Neutrophil (primary cell): ENCODE results near the gene NBDY.
"Not testable (repeated sequence)": the region's sequence is repeated elsewhere in the genome, so short reads cannot be mapped to it uniquely, and the experiment has no call there.

Experiments
- H3K27ac ChIP-seq: fragments of 200-600 bp; sonication (generic); 2 replicates; pipeline ENCODE4 v1.5.1; 2016; ENCODE audit warnings: mild to moderate bottlenecking, moderate library complexity
- H3K27me3 ChIP-seq: fragments of 200-600 bp; sonication (generic); 2 replicates; pipeline ENCODE4 v1.6.0; 2016; ENCODE audit warnings: mild to moderate bottlenecking
- H3K36me3 ChIP-seq: fragments of 200-600 bp; sonication (generic); 2 replicates; pipeline ENCODE4 v1.5.1; 2017
- H3K4me1 ChIP-seq, 2 experiments: fragments of 200-600 bp in 1 of 2; sonication (generic) in 1 of 2; 1 replicate in 1 of 2; 2 replicates in 1 of 2; pipeline versions ENCODE4 v1.5.1 to v1.6.1; 2013 to 2016; ENCODE audit warnings: low read depth in 1 of 2, low read length in 1 of 2, mild to moderate bottlenecking in 1 of 2, moderate library complexity in 1 of 2; ENCODE audit not compliant: control insufficient read depth in 1 of 2, insufficient read depth in 1 of 2
- H3K4me3 ChIP-seq, 2 experiments: fragments of 200-600 bp in 1 of 2; sonication (generic) in 1 of 2; 1 replicate in 1 of 2; 2 replicates in 1 of 2; pipeline ENCODE4 v1.5.1; 2013 to 2016; ENCODE audit warnings: low read depth in 1 of 2, low read length in 1 of 2, mild to moderate bottlenecking in 1 of 2, moderate library complexity in 1 of 2
- H3K9me3 ChIP-seq: fragments of 200-600 bp; sonication (generic); 2 replicates; pipeline ENCODE4 v1.5.1; 2016
- CTCF ChIP-seq: fragments of 200-600 bp; sonication (generic); IDR thresholded peaks from 2 replicates; pipeline ENCODE4 v1.5.1; 2016; ENCODE audit warnings: antibody characterized with exemption

NBDY gene

GRCh38 chrX:56757327-56757726 is 28.3 kb downstream of the NBDY start:
- TF ChIP-seq CTCF: no peak
- Histone ChIP-seq H3K4me1 (no peaks in the 10 kb centered on the region), H3K36me3 (no peaks in the 10 kb centered on the region), H3K27me3 (no peaks in the 10 kb centered on the region), H3K9me3 (no peaks in the 10 kb centered on the region), H3K4me3 (no peak overlapping the region), H3K27ac (no peak overlapping the region)

GRCh38 chrX:56758456-56758855 is 29.4 kb downstream of the NBDY start:
- no peak overlapping the region for H3K27ac ChIP-seq
- peaks cover 0 to 3% of the 10 kb centered on the region in 2 experiments for H3K4me1 ChIP-seq
- no peaks in the 10 kb centered on the region for H3K9me3 ChIP-seq
- no peak for TF ChIP-seq CTCF
- H3K36me3 ChIP-seq: no peaks in the 10 kb centered on the region
- no peak overlapping the region for H3K4me3 ChIP-seq
- no peaks in the 10 kb centered on the region for H3K27me3 ChIP-seq

- Histone ChIP-seq H3K36me3 (no peaks in the 10 kb centered on the region), H3K27ac (no peak overlapping the region), H3K9me3 (no peaks in the 10 kb centered on the region), H3K4me3 (no peak overlapping the region), H3K27me3 (no peaks in the 10 kb centered on the region), H3K4me1 (peaks cover 3 to 14% of the 10 kb centered on the region in 2 experiments)
- TF ChIP-seq CTCF: no peak
Observed at GRCh38 chrX:56759736-56760409, 30.8 kb downstream of the NBDY start.

- H3K4me3 ChIP-seq, H3K9me3 ChIP-seq, H3K27ac ChIP-seq, H3K36me3 ChIP-seq, H3K27me3 ChIP-seq: not testable (repeated sequence)
- peaks cover 3 to 21% of the 10 kb centered on the region in 2 experiments for H3K4me1 ChIP-seq
Observed at GRCh38 chrX:56760410-56761124, 31.5 kb downstream of the NBDY start.

GRCh38 chrX:56761167-56761566 is 32.1 kb downstream of the NBDY start:
- Histone ChIP-seq H3K4me1 (peaks cover 3 to 27% of the 10 kb centered on the region in 2 experiments), H3K27ac (no peak overlapping the region), H3K9me3 (no peaks in the 10 kb centered on the region)

More at GRCh38 chrX:56761167-56761566, 32.1 kb downstream of the NBDY start:
- Histone ChIP-seq H3K4me3 (no peak overlapping the region), H3K27me3 (no peaks in the 10 kb centered on the region), H3K36me3 (no peaks in the 10 kb centered on the region)
- no peak for TF ChIP-seq CTCF
